H1 (cell line): ENCODE data around the gene KREMEN1. TPM values are rescaled to one million over a fixed set of nuclear protein-coding genes. Genes with fewer than 3 reads are reported as not detected.

Experiments
- CTCF ChIA-PET: fragments of 300-600 bp; sonication (Branson Sonifier 250); formaldehyde crosslinking; loops from one replicate; lab custom pipeline; 2021; ENCODE audit not compliant: partially characterized antibody; lab: Charles Lee
- POLR2A ChIA-PET: fragments of 300-600 bp; sonication (Branson Sonifier 250); formaldehyde crosslinking; loops from one replicate; lab custom pipeline; 2021; ENCODE audit warnings: inconsistent platforms; ENCODE audit not compliant: partially characterized antibody; lab: Charles Lee
- DNase-seq, 2 experiments: peaks; one replicate each; pipeline versions ENCODE4 v3.0.0 to v3.0.0-alpha.2; 2010 to 2022; ENCODE audit warnings: low spot score in 2 of 2, low read depth in 1 of 2, mixed read lengths in 1 of 2
- FAIRE-seq: peaks from 2 replicates; lab custom pipeline; 2011; peaks lifted over from hg19 to GRCh38; lab: Jason Lieb, UNC
- H2AFZ ChIP-seq: 2 replicates; pipeline ENCODE4 v1.8.1; 2012; ENCODE audit warnings: low read length, inconsistent platforms
- H2AK5ac ChIP-seq: 2 replicates; pipeline ENCODE4 v1.6.1; 2013; ENCODE audit warnings: low read depth, low read length
- H2BK120ac ChIP-seq: replicated peaks from 2 replicates; pipeline ENCODE3; 2013; ENCODE audit warnings: low read depth, low read length, inconsistent platforms
- H2BK12ac ChIP-seq: 2 replicates; pipeline ENCODE4 v1.6.1; 2013; ENCODE audit warnings: low read depth, low read length
- H2BK15ac ChIP-seq: 2 replicates; pipeline ENCODE4 v1.6.1; 2013; ENCODE audit warnings: low read length
- H2BK20ac ChIP-seq: 2 replicates; pipeline ENCODE4 v1.6.1; 2013; ENCODE audit warnings: low read length
- H2BK5ac ChIP-seq: 2 replicates; pipeline ENCODE4 v1.6.1; 2013; ENCODE audit warnings: low read depth, low read length
- H3K14ac ChIP-seq: 2 replicates; pipeline ENCODE4 v1.6.1; 2013; ENCODE audit warnings: inconsistent platforms; ENCODE audit not compliant: insufficient read length
- H3K18ac ChIP-seq: 2 replicates; pipeline ENCODE4 v1.6.1; 2013; ENCODE audit warnings: low read length; ENCODE audit errors: extremely low read depth
- H3K23ac ChIP-seq: 2 replicates; pipeline ENCODE4 v1.6.1; 2013; ENCODE audit warnings: inconsistent platforms; ENCODE audit not compliant: insufficient read length
- H3K23me2 ChIP-seq: 2 replicates; pipeline ENCODE4 v1.6.1; 2013; ENCODE audit warnings: low read depth, low read length
- H3K27ac ChIP-seq: 2 replicates; pipeline ENCODE4 v1.6.1; 2011; ENCODE audit warnings: low read depth, low read length, inconsistent platforms
- H3K27me3 ChIP-seq, 4 experiments: replicated peaks in 1 of 4; 1 replicate in 1 of 4; 2 replicates in 3 of 4; pipeline versions ENCODE4 v1.6.1 to v1.8.1; 2011 to 2013; ENCODE audit warnings: low read length in 3 of 4, mild to moderate bottlenecking in 3 of 4, inconsistent platforms in 2 of 4, mixed read lengths in 2 of 4, moderate library complexity in 1 of 4; ENCODE audit not compliant: control insufficient read depth in 3 of 4, insufficient read depth in 3 of 4; ENCODE audit errors: extremely low read depth in 1 of 4
- H3K36me3 ChIP-seq, 4 experiments: 2 replicates each; pipeline versions ENCODE4 v1.6.1 to v1.8.1; 2011 to 2013; ENCODE audit warnings: mild to moderate bottlenecking in 4 of 4, low read length in 3 of 4, moderate library complexity in 2 of 4, control low read depth in 1 of 4, inconsistent platforms in 1 of 4; ENCODE audit not compliant: insufficient read depth in 4 of 4, control insufficient read depth in 2 of 4
- H3K4ac ChIP-seq: replicated peaks from 2 replicates; pipeline ENCODE3; 2013; ENCODE audit warnings: low read length, low read depth, mixed read lengths, inconsistent platforms; ENCODE audit not compliant: insufficient read length
- H3K4me1 ChIP-seq, 4 experiments: replicated peaks in 1 of 4; 1 replicate in 1 of 4; 2 replicates in 3 of 4; pipeline versions ENCODE4 v1.6.1 to v1.8.1; 2011 to 2013; ENCODE audit warnings: low read length in 3 of 4, inconsistent platforms in 2 of 4, mixed read lengths in 1 of 4; ENCODE audit not compliant: insufficient read depth in 4 of 4, control insufficient read depth in 3 of 4
- H3K4me2 ChIP-seq, 2 experiments: 2 replicates each; pipeline versions ENCODE4 v1.6.1 to v1.8.1; 2011 to 2013; ENCODE audit warnings: low read depth in 2 of 2, low read length in 2 of 2, control low read depth in 1 of 2, inconsistent platforms in 1 of 2, mild to moderate bottlenecking in 1 of 2; ENCODE audit not compliant: insufficient read depth in 1 of 2
- H3K4me3 ChIP-seq, 4 experiments: fragments of 200-600, 300-600 bp in 1 of 4; sonication (generic), shearing (Covaris generic), sonication (Bioruptor Twin) in 1 of 4; 2 replicates each; pipeline versions ENCODE4 v1.5.1 to v1.8.1; 2011 to 2016; ENCODE audit warnings: low read length in 4 of 4, low read depth in 3 of 4, control low read depth in 2 of 4, inconsistent platforms in 2 of 4, mild to moderate bottlenecking in 2 of 4, mixed read lengths in 1 of 4, moderate library complexity in 1 of 4; ENCODE audit not compliant: insufficient read depth in 2 of 4; ENCODE audit errors: extremely low read depth in 1 of 4
- H3K56ac ChIP-seq: replicated peaks from 2 replicates; pipeline ENCODE3; 2013; ENCODE audit warnings: low read depth, mild to moderate bottlenecking, mixed read lengths, low read length, inconsistent platforms; ENCODE audit not compliant: insufficient read length
- H3K79me1 ChIP-seq: 2 replicates; pipeline ENCODE4 v1.6.1; 2013; ENCODE audit warnings: low read depth, low read length, control low read depth
- H3K79me2 ChIP-seq, 2 experiments: 2 replicates each; pipeline versions ENCODE4 v1.6.1 to v1.8.1; 2012 to 2013; ENCODE audit warnings: low read length in 2 of 2, mild to moderate bottlenecking in 2 of 2, inconsistent platforms in 1 of 2; ENCODE audit not compliant: insufficient read depth in 2 of 2, control insufficient read depth in 1 of 2
- H3K9ac ChIP-seq, 4 experiments: replicated peaks in 1 of 4; 1 replicate in 1 of 4; 2 replicates in 3 of 4; pipeline versions ENCODE4 v1.6.1 to v1.8.1; 2011 to 2013; ENCODE audit warnings: low read depth in 3 of 4, low read length in 3 of 4, control low read depth in 2 of 4, mild to moderate bottlenecking in 2 of 4, moderate library complexity in 2 of 4, inconsistent platforms in 1 of 4; ENCODE audit errors: extremely low read depth in 1 of 4
- H3K9me3 ChIP-seq, 2 experiments: 2 replicates each; pipeline versions ENCODE4 v1.6.1 to v1.8.1; 2012 to 2013; ENCODE audit warnings: mild to moderate bottlenecking in 2 of 2, moderate library complexity in 2 of 2, control low read depth in 1 of 2, inconsistent platforms in 1 of 2, low read depth in 1 of 2, low read length in 1 of 2, mixed read lengths in 1 of 2; ENCODE audit not compliant: insufficient read depth in 2 of 2
- H4K20me1 ChIP-seq, 2 experiments: replicated peaks in 1 of 2; 2 replicates each; pipeline versions ENCODE3 to v1.8.1; 2011 to 2013; ENCODE audit warnings: inconsistent platforms in 2 of 2, low read length in 2 of 2, mild to moderate bottlenecking in 1 of 2; ENCODE audit not compliant: insufficient read depth in 2 of 2, control insufficient read depth in 1 of 2
- H4K5ac ChIP-seq: 2 replicates; pipeline ENCODE4 v1.6.1; 2013; ENCODE audit warnings: low read length, low read depth, mixed read lengths, inconsistent platforms; ENCODE audit not compliant: insufficient read length
- H4K8ac ChIP-seq: 2 replicates; pipeline ENCODE4 v1.8.0; 2013; ENCODE audit warnings: mild to moderate bottlenecking, moderate library complexity, low read length, inconsistent platforms; ENCODE audit not compliant: insufficient read depth; ENCODE audit errors: extremely low read depth
- H4K91ac ChIP-seq: replicated peaks from 2 replicates; pipeline ENCODE3; 2013; ENCODE audit warnings: low read length, mixed read lengths, inconsistent platforms; ENCODE audit not compliant: insufficient read length
- CBX8 ChIP-seq: fragments of 300-800, 300-1000 bp; sonication (generic); IDR thresholded peaks from 2 replicates; pipeline ENCODE4 v1.7.1; 2016; ENCODE audit warnings: low read depth, low read length, borderline replicate concordance
- CHD2 ChIP-seq: IDR thresholded peaks from 2 replicates; pipeline ENCODE4 v1.6.1; 2012; ENCODE audit warnings: low read length, improper control_type of control experiment
- CREB1 ChIP-seq: IDR thresholded peaks from 2 replicates; pipeline ENCODE4 v1.6.1; 2012; ENCODE audit warnings: inconsistent platforms
- FOSL1 ChIP-seq: IDR thresholded peaks from 2 replicates; pipeline ENCODE4 v1.6.1; 2011; ENCODE audit warnings: mild to moderate bottlenecking, low read depth, low read length, moderate library complexity; ENCODE audit not compliant: insufficient read depth
- GTF2F1 ChIP-seq: IDR thresholded peaks from 2 replicates; pipeline ENCODE4 v1.6.1; 2012; ENCODE audit warnings: low read depth, low read length, improper control_type of control experiment, borderline replicate concordance
- HDAC2 ChIP-seq, 2 experiments: fragments of 300-600 bp in 1 of 2; sonication (generic) in 1 of 2; IDR thresholded peaks; 2 replicates each; pipeline ENCODE4 v1.6.1; 2011 to 2012; ENCODE audit warnings: low read depth in 2 of 2, low read length in 2 of 2, mild to moderate bottlenecking in 2 of 2, moderate library complexity in 2 of 2, borderline replicate concordance in 1 of 2, inconsistent platforms in 1 of 2
- JUND ChIP-seq: IDR thresholded peaks from 2 replicates; pipeline ENCODE4 v1.6.1; 2011; ENCODE audit warnings: mild to moderate bottlenecking, improper control_type of control experiment, low read length
- KDM1A ChIP-seq: fragments of 200-600, 300-600 bp; sonication (generic); IDR thresholded peaks from 2 replicates; pipeline ENCODE4 v1.7.1; 2016; ENCODE audit warnings: mild to moderate bottlenecking, low read length, borderline replicate concordance
- KDM4A ChIP-seq: IDR thresholded peaks from one replicate; pipeline ENCODE4 v1.7.1; 2012; ENCODE audit warnings: low read depth, mild to moderate bottlenecking, moderate library complexity, low read length, inconsistent platforms; ENCODE audit not compliant: severe bottlenecking
- PHF8 ChIP-seq: fragments of 200-600 bp; sonication (generic); conservative IDR thresholded peaks from 2 replicates; pipeline ENCODE4 v1.7.1; 2012; ENCODE audit warnings: low read depth, mild to moderate bottlenecking, inconsistent platforms, low read length, moderate library complexity
- POLR2A ChIP-seq, 2 experiments: IDR thresholded peaks; 1 replicate in 1 of 2; 2 replicates in 1 of 2; pipeline ENCODE4 v1.6.1; 2011; ENCODE audit warnings: low read depth in 2 of 2, low read length in 2 of 2, mild to moderate bottlenecking in 2 of 2; ENCODE audit errors: control extremely low read depth in 1 of 2
- RBBP5 ChIP-seq: IDR thresholded peaks from 2 replicates; pipeline ENCODE4 v1.7.1; 2012; ENCODE audit warnings: low read depth, mild to moderate bottlenecking, inconsistent platforms, low read length, moderate library complexity, borderline replicate concordance
- SUZ12 ChIP-seq: fragments of 200-600 bp; sonication (generic); IDR thresholded peaks from 2 replicates; pipeline ENCODE4 v1.6.1; 2012; ENCODE audit warnings: mild to moderate bottlenecking, inconsistent platforms, low read length, moderate library complexity, mixed read lengths
- TAF7 ChIP-seq: optimal IDR thresholded peaks from 2 replicates; pipeline ENCODE3; 2011; ENCODE audit warnings: low read depth, mild to moderate bottlenecking, inconsistent platforms, low read length, moderate library complexity, borderline replicate concordance
- YY1 ChIP-seq: IDR thresholded peaks from 2 replicates; pipeline ENCODE4 v1.6.1; 2011; ENCODE audit warnings: low read depth, mild to moderate bottlenecking, low read length
- WGBS, 2 experiments: shearing (Covaris generic) in 1 of 2; methylation state at CpG; one replicate each; pipeline versions ENCODE4 v1.1.6 to v1.1.7; 2013 to 2015; ENCODE audit warnings: low lambda C conversion rate in 2 of 2, mixed read lengths in 2 of 2, inconsistent platforms in 1 of 2, low coverage in 1 of 2, missing lambda C conversion rate in 1 of 2; ENCODE audit not compliant: insufficient replicate concordance in 2 of 2, insufficient coverage in 1 of 2, insufficient read length in 1 of 2; ENCODE audit errors: extremely low coverage in 1 of 2, missing lambda C conversion rate in 1 of 2; 5-methylcytosine and 5-hydroxymethylcytosine counted together
- polyA plus RNA-seq, 7 experiments: library from polyadenylated mRNA; depleted of rRNA in 3 of 7; stranded (reverse) in 5 of 7; unstranded in 2 of 7; fragments of >200 nt in 5 of 7; fragments of 200-250 nt in 2 of 7; gene quantifications; 1 replicate in 5 of 7; 2 replicates in 1 of 7; 4 replicates in 1 of 7; pipeline versions ENCODE4 v1.2.1 to v1.2.3, GENCODE V29; 2011 to 2013; ENCODE audit warnings: missing spikeins in 2 of 7, mixed read lengths in 2 of 7
- total RNA-seq: library from RNA; stranded (reverse); fragmentation: NEBNext Ultra II Directional; extraction: Animal tissue kit (Norgen Biotek cat#: 25700); gene quantifications from 2 replicates; pipeline ENCODE4 v1.2.1, GENCODE V29; 2021

Gene KREMEN1
- total and polyA plus RNA-seq, 2 of the 8 experiments (the other 6 are each of a cell fraction or from before 2014, with no cell fraction given): 2.1 to 3.2 TPM

GRCh38 chr22:29113319-29113718 is 40.5 kb downstream of the KREMEN1 start:
- no peak overlapping the region for H4K8ac ChIP-seq
- H3K4me3 ChIP-seq: no peak overlapping the region
- H4K91ac ChIP-seq: no peak overlapping the region
- no peak overlapping the region for H3K18ac ChIP-seq
- FAIRE-seq (no peak), DNase-seq (no peak)
- TF ChIP-seq CHD2: no peak
- no peak for TF ChIP-seq RBBP5
- TF ChIP-seq TAF7: no peak
- TF ChIP-seq KDM4A: no peak
- no peak for TF ChIP-seq KDM1A
- TF ChIP-seq GTF2F1: no peak
- TF ChIP-seq POLR2A (IDR thresholded peaks at IDR 0.05; ENCODE audit: control extremely low read depth in 1 of 2, low read depth in 2 of 2, low read length in 2 of 2): no peak
- no peak for TF ChIP-seq YY1
- no peak for TF ChIP-seq SUZ12
- TF ChIP-seq FOSL1: no peak
- TF ChIP-seq HDAC2 (IDR thresholded peaks at IDR 0.05; ENCODE audit: borderline replicate concordance in 1 of 2, low read depth in 2 of 2, low read length in 2 of 2): no peak
- no peak for TF ChIP-seq PHF8
- no peak for TF ChIP-seq CREB1
- no peak for TF ChIP-seq JUND
- TF ChIP-seq CBX8: no peak
- no peak overlapping the region for H2AK5ac ChIP-seq
- H2BK15ac ChIP-seq: no peak overlapping the region
- peaks cover 0 to 2% (median 0%) of the 10 kb centered on the region in 4 experiments; a peak in 1 of 7 replicates for H3K4me1 ChIP-seq
- H3K23ac ChIP-seq: no peak overlapping the region
- H2AFZ ChIP-seq: no peak overlapping the region
- ChIA-PET POLR2A (no interaction called here), CTCF (interaction anchor here (1.3 to 1.8 kb wide), 3 partner anchors 16 to 132 kb away, joined by 4 to 6 read pairs (median 5); no protein-coding TSS in a partner anchor)
- H4K5ac ChIP-seq: no peak overlapping the region
- no peak overlapping the region for H3K14ac ChIP-seq
- no peak overlapping the region for H2BK5ac ChIP-seq
- no peak overlapping the region for H2BK120ac ChIP-seq
- H2BK12ac ChIP-seq: no peak overlapping the region
- H3K27me3 ChIP-seq: no peaks in the 10 kb centered on the region
- no peaks in the 10 kb centered on the region for H3K36me3 ChIP-seq
- H3K56ac ChIP-seq: no peak overlapping the region
- WGBS, 2 experiments: 90% methylated on average over 4 of the region's 4 CpGs; no CpG with 5 or more reads in 1 of the 2 experiments
- H2BK20ac ChIP-seq: no peak overlapping the region
- H3K27ac ChIP-seq: no peak overlapping the region
- H3K9me3 ChIP-seq: peaks cover 0 to under 1% of the 10 kb centered on the region in 2 experiments; a peak in 1 of 4 replicates
- no peaks in the 10 kb centered on the region for H4K20me1 ChIP-seq
- H3K9ac ChIP-seq: no peak overlapping the region
- no peak overlapping the region for H3K4ac ChIP-seq
- no peaks in the 10 kb centered on the region for H3K79me2 ChIP-seq
- no peaks in the 10 kb centered on the region for H3K23me2 ChIP-seq
- H3K4me2 ChIP-seq: no peak overlapping the region
- no peaks in the 10 kb centered on the region for H3K79me1 ChIP-seq
